NCI-H1048 (cell line): Measurements from ENCODE around the gene ATP9B.

Experiments
- DNase-seq: peaks from one replicate; lab custom pipeline; 2025; lab: John Stamatoyannopoulos, UW

Gene ATP9B

DNA sequence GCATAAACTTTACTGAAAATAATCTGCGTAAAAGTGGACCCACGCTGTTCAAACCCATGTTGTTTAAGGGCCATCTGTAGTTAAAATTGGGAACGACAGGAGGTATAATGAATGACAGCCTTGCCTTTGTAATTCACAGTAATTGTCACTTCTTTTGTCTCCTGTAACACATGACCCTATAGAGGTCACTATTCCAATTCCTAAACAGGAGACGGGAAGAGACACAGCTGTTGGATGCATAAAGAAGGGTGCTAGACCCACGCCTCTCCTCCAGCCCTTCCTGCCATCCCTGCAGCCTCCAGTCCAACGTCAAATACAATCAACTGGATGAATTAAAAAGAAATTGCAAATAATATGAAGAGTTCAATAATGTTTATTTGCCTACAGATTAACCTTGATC lies 263.5 kb downstream of the ATP9B start:
- no peak for DNase-seq

DNA sequence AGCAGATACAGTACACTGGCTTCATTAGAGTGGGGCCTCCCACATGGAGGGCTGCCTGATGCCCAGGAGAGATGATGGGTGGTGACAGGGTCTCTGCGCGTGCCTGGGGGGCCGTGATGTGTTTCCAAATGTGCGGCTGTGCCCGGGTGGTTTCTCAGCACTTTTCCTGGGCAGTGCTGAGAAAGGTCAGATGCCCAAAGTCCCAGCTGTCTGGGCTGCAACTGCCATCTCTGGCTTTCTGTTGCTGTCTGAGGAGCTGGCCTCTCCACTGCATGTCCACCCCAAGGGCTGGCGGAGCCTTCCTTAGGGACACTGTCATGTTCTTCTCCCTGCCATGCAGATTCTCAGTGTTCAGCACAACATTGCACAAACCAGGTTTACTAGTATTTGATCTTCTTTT lies 263.9 kb downstream of the ATP9B start:
- no peak for DNase-seq

DNA sequence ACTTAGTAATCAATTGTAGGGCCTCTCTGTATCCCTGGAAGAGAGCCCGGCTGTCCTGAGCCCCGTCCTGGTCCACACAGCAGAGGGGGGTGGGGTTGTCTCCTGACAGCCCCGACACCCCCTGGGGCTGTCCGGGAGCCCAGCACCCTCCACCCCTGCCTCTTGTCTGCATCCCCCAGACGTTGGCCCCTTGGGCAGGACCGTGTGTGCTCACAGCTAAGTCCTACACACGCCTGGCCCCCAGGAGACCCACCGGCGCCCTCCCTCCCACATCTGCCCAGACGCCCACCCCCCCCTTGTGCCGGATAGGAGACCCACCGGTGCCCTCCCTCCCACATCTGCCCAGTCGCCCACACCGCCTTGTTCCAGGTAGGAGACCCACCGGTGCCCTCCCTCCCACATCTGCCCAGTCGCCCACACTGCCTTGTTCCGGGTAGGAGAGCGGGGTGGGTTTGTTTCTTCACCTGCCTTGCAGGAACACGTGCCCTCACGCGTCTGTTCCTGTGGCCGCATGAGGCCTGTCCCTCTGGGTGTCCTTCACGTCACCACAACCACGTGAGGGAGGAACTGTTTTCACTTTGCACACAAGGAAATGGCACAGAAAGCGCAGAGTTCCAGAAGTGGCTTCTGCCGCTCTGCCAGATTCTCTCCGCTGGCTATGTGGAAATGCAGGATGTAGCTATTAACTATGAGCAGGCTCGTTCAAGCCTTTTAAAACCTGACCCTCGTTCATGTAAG lies 265.5 kb downstream of the ATP9B start:
- DNase-seq: no peak

DNA sequence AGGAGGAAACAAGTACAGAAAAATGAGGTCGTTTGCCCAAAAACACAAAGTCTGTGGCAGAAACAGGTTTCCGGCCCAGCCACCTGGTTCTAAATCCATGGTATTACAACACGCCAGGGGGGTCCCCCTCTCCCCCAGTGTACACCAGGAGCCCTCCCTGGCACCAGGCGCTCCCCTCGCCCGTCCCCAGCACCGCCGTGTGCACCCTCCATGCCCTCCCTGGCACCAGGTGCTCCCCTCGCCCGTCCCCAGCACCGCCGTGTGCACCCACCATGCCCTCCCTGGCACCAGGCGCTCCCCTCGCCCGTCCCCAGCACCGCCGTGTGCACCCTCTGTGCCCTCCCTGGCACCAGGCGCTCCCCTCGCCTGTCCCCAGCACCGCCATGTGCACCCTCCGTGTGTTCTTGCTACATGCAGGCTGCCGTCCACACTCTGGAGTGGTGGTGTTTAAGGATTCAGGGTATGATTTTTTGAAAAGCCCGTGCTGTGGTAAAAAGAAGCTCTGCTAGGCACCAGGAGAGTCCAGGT lies 266.7 kb downstream of the ATP9B start:
- no peak for DNase-seq

GRCh38 chr18:79336556-79337142 lies 267.5 kb downstream of the ATP9B start:
- no peak for DNase-seq

DNA sequence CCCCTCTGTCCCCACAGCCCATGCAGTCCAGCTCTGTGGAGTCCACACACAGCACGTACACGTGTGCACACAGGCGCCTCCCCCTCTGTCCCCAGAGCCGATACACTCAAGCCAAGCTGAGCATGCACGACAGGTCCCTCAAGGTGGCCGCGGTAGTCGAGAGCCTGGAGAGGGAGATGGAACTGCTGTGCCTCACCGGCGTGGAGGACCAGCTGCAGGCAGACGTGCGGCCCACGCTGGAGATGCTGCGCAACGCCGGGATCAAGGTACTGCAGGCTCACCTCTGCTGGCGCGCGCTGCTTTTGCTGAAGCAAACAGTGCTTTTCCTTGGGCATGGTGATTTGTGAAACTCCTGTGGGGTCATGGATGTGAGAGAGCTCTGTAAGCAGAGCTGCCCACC lies 268.0 kb downstream of the ATP9B start:
- DNase-seq: no peak

GRCh38 chr18:79337620-79338019 lies 268.4 kb downstream of the ATP9B start:
- no peak for DNase-seq

DNA sequence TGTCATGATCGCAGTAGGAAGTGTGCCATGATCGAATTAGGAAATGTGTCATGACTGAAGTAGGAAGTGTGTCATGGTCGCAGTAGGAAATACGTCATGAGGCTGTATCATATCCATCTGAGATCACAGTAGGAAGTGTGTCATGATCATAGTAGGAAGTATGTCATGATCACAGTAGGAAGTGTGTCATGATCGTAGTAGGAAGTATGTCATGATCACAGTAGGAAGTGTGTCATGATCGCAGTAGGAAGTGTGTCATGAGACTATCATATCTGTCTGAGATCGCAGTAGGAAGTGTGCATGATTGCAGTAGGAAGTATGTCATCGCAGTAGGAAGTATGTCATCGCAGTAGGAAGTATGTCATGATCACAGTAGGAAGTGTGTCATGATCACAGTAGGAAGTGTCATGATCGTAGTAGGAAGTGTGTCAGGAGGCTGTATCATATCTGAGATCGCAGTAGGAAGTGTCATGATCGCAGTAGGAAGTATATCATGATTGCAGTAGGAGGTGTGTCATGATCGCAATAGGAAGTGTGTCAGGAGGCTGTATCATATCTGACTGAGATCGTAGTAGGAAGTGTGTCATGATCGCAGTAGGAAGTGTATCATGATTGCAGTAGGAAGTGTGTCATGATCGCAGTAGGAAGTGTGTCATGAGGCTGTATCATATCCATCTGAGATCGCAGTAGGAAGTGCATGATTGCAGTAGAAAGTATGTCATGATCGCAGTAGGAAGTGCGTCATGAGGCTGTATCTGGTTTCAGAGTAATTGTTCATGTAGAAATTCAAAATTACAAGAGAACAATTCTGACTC lies 270.1 kb downstream of the ATP9B start:
- DNase-seq: no peak

GRCh38 chr18:79343567-79344207 lies 274.5 kb downstream of the ATP9B start:
- no peak for DNase-seq

DNA sequence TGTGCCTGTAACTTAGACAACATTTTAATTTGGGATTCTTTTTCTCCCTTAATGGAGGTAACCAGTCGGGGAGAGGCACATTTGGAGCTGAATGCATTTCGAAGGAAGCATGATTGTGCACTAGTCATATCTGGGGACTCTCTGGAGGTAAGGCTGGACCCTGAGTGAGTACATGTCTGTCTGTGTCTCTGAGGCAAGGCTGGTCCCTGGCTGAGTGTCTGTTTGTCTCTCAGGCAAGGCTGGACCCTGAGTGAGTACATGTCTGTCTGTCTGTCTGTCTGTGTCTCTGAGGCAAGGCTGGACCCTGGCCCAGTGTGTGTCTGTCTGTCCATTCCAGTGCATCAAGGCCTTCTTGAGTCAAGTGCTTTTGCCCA lies 275.0 kb downstream of the ATP9B start:
- DNase-seq: no peak

GRCh38 chr18:79345366-79345765 lies 276.2 kb downstream of the ATP9B start:
- no peak for DNase-seq

GRCh38 chr18:79345981-79346380 lies 276.8 kb downstream of the ATP9B start:
- no peak for DNase-seq

- DNase-seq: no peak
Observed at GRCh38 chr18:79348066-79348465, 278.9 kb downstream of the ATP9B start.

- DNase-seq: no peak
Observed at GRCh38 chr18:79352432-79352831, 283.2 kb downstream of the ATP9B start.

GRCh38 chr18:79353267-79353666 lies 284.1 kb downstream of the ATP9B start:
- no peak for DNase-seq

- DNase-seq: no peak
Observed at GRCh38 chr18:79354350-79354749, 285.2 kb downstream of the ATP9B start.

DNA sequence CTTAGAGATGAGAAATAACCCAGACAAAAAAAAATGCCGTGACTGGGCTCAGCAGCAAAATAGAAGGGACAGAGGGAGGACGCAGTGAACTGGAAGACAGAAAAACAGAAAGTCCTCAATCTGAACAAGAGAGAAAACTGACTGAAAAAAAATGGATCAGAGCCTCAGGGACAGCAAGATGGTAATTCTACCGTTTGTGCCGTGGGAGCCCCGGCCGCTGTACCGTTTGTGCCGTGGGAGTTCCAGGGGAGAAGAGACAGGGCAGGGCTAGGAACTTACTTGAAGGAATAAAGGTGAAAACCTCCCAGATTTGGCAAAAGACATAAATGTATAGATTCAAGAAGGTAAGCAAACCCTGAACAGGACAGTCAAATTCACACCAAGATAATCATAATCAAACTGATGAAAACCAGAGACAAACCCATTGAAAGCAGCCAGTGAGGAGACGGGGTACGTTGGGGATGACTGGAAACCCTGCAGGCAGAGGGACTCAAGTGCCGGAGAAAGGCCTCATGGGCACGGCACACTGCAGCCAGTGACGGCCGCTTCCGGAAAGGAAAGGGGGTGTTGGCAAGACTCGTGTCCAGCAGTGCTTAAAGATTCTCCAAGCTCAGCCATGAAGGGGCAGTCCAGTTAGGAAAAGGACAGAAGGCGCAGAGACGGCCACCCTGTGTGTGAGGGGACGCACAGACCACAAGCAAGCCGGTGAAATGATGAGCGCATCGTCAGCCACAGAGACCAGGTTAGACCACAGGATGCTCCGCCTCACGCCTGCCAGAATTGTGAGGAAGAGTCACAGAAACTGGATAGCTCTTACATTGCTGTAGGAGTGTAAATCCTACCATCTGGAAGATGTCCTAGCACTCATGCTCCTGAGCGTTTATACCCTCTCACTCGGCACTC lies 286.5 kb downstream of the ATP9B start:
- DNase-seq: no peak

GRCh38 chr18:79356435-79356834 lies 287.2 kb downstream of the ATP9B start:
- no peak for DNase-seq

- DNase-seq: no peak
Observed at GRCh38 chr18:79360933-79361332, 291.7 kb downstream of the ATP9B start.

DNA sequence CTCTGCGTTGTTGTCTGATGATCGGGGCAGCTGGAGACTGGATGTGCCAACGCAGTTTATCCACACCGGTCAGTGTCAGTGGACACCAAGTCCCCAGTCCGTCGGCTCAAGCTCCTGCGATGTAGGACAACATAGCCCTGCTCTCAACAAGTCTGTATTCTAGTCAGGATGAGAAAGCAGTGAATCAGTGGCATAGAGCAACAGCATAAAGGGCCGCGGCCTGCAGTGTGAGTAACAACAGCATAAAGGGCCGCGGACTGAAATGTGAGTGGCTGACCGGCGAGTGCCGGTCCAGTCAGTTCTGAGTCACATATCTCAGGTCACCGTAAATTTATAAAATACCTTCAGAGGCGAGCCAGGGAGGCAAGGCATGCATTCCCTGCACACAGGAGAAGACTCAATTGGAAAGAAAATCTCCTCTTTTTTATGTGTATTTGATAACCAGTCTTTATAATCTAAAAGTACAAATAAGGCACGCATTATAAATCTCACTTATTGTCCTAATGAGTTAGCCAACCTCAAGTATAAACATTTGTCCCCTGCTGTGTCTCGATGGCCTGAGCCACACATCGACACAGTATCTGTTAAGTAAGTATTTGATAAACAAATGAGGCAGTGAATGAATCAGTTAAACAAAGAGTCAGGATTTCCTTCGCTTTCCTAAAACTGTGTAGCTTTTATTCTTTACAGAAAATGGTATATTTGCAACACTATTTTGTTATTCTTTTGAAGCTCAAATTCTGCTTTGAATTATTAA lies 292.8 kb downstream of the ATP9B start:
- DNase-seq: no peak

GRCh38 chr18:79365701-79366100 lies 296.5 kb downstream of the ATP9B start:
- no peak for DNase-seq
